Tibial nerve (tissue), 4 donors: ENCODE results near the gene OR3A2.

ENCODE experiments used
- EP300 ChIP-seq, 2 donors: sonication (generic); formaldehyde crosslinking; IDR thresholded peaks; one replicate each; pipeline ENCODE4 v1.6.1; 2017; ENCODE audit warnings: antibody characterized with exemption in 2 of 2, mild to moderate bottlenecking in 1 of 2
- POLR2A ChIP-seq, 2 donors: fragments of 450-650 bp; IDR thresholded peaks; one replicate each; pipeline ENCODE4 v1.6.1; 2017; ENCODE audit warnings: antibody characterized with exemption in 2 of 2, mild to moderate bottlenecking in 2 of 2, moderate library complexity in 2 of 2
- TF ChIP-seq, protein P1 (sequence below), 5 experiments: fragments of 200-600 bp in 3 of 5; fragments of 450-650 bp in 2 of 5; sonication (generic) in 3 of 5; IDR thresholded peaks; one replicate each; pipeline ENCODE4 v1.5.1; 2016 to 2019; ENCODE audit warnings: antibody characterized with exemption in 5 of 5, mild to moderate bottlenecking in 3 of 5, moderate library complexity in 2 of 5

- TF ChIP-seq, protein P1, sequence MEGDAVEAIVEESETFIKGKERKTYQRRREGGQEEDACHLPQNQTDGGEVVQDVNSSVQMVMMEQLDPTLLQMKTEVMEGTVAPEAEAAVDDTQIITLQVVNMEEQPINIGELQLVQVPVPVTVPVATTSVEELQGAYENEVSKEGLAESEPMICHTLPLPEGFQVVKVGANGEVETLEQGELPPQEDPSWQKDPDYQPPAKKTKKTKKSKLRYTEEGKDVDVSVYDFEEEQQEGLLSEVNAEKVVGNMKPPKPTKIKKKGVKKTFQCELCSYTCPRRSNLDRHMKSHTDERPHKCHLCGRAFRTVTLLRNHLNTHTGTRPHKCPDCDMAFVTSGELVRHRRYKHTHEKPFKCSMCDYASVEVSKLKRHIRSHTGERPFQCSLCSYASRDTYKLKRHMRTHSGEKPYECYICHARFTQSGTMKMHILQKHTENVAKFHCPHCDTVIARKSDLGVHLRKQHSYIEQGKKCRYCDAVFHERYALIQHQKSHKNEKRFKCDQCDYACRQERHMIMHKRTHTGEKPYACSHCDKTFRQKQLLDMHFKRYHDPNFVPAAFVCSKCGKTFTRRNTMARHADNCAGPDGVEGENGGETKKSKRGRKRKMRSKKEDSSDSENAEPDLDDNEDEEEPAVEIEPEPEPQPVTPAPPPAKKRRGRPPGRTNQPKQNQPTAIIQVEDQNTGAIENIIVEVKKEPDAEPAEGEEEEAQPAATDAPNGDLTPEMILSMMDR (IDR thresholded peaks at IDR 0.05): no peak
- TF ChIP-seq POLR2A (IDR thresholded peaks at IDR 0.05) (no peak), EP300 (IDR thresholded peaks at IDR 0.05) (no peak)
Measured at GRCh38 chr17:3318336-3318735, 67.8 kb downstream of the OR3A2 start.
